Stimulated activated naive CD8-positive, alpha-beta T cell treated with anti-CD3 and anti-CD28 coated beads, Interleukin-15, Interleukin-2, amounts not matched to agents 100 U/mL and 50 U/mL, for 24 hours (primary cell): Measurements from ENCODE around the gene RPS19BP1.
"Not testable (repeated sequence)": the region's sequence is repeated elsewhere in the genome, so short reads cannot be mapped to it uniquely, and the experiment has no call there.

Experiments used
- ATAC-seq: fragments of 150-1000 bp; cut with Tn5 transposase; one replicate; pipeline ENCODE4 v1.10.0; 2021
- DNase-seq: peaks from one replicate; pipeline ENCODE4 v3.0.0; 2021

RPS19BP1 gene

DNA sequence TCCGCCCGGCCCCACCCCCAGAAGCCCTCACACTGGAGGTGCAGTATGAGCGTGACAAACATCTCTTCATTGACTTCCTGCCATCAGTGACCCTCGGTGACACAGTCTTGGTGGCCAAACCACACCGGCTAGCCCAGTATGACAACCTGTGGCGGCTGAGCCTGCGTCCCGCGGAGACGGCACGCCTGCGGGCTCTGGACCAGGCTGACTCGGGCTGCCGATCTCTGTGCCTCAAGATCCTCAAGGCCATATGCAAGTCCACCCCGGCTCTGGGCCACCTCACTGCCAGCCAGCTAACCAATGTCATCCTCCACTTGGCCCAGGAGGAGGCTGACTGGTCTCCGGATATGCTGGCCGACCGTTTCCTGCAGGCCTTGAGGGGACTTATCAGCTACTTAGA is 18.8 kb downstream of the RPS19BP1 start:
- DNase-seq, result no peak
- no peak for ATAC-seq

GRCh38 chr22:39512026-39512425 is 20.5 kb downstream of the RPS19BP1 start:
- DNase-seq (no peak), ATAC-seq (no peak)

DNA sequence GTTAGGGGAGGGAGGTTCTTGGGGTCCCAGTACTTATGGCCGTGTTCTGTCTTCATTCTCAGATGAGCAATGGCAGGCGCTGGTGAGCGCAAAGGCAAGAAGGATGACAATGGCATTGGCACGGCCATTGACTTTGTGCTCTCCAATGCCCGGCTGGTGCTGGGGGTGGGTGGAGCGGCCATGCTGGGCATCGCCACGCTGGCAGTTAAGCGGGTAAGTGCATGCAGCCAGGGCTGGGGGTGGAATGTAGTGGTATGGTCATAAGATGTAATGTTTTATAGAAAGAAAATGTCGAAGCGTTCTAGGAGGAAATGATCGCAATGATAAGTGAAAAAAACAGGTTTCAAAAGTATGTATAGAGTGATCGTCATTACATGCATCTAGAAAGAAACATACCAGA is 21.3 kb downstream of the RPS19BP1 start:
- no peak for ATAC-seq
- DNase-seq, result no peak

DNA sequence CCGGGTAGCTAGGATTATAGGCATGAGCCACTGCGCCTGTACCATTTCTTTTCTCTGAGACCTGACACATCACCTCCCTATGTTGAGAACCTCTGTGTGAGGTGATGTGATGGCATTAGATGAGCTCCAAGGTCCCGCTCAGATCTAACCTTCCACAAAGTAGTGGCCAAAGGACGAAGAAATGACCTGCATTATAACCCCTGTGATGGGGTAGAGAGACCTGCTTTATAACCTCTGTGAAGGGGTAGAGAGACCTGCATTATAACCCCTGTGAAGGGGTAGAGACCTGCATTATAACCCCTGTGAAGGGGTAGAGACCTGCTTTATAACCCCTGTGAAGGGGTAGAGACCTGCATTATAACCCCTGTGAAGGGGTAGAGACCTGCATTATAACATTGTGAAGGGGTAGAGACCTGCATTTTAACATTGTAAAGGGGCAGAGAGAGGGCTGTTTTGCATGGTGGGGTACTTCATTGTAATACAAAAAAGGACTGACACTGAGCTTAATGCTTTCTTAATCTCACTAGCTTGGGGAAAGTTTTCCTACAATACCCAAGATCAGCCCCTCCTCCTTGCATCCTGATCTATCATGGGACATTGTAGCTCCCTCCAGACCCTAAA is 21.9 kb downstream of the RPS19BP1 start:
- DNase-seq, result no peak
- ATAC-seq, result no peak

DNA sequence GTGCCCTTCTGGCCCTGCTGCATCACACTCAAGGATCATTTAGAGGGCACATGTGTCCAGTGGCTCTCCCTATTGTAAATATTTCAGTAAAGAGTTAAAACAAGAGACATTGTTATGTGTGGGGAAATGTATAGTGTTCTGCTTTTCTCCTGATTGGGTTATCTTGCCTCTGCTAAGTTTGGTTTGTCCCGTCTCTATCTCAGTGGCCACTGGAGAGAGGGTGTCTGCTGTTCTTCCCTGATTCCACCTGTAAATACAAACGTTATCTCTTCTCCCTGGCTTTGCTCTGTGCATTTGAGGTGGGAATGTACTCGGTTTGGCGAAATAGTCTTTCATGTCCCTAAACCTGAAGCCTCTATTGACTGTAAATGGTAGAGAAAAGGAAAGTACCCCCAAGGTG is 24.2 kb downstream of the RPS19BP1 start:
- no peak for ATAC-seq

GRCh38 chr22:39507021-39507420 is 25.5 kb downstream of the RPS19BP1 start:
- not testable (repeated sequence) for DNase-seq, ATAC-seq

More for the DNA sequence above, 24.2 kb downstream of the RPS19BP1 start:
- DNase-seq, result no peak

- ATAC-seq (no peak), DNase-seq (no peak)
Observed at GRCh38 chr22:39504071-39504470, 28.5 kb downstream of the RPS19BP1 start.

- DNase-seq (no peak), ATAC-seq (no peak)
Observed at GRCh38 chr22:39503630-39504029, 28.9 kb downstream of the RPS19BP1 start.

GRCh38 chr22:39502789-39503409 is 29.6 kb downstream of the RPS19BP1 start:
- DNase-seq, result no peak

DNA sequence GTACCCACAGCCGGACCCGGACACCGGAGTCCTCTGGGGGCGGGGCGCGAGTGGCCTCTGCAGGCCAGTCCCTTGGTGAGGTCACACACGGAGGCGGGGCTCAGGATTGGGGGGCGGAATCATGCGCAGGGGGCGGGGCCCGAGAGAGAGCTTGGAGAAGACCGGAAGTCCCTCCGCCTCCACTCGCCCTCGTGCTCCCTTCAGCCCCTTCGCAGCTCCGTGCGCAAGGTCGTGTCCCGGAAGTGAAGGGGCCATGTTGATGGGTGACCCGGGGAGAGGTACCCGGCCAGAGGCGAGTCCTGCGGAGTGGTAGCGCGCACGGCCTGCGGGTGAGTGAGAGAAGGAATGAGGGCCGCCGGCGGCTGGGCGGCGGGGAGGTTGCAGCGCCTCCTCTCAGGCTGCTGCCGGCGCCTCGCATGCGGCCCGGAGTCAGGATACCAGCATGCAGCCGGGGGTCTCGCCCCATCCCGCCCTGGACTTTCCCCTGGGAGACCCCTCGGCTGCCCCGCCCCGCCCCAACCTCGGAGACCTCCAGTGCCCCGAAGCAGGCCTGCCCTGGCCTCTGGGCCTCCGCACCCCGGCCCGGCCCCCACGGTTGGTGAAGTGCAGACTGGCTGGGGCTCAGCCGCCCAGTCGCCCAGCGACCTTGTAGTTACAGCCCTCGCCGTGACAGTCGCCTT is 30.3 kb downstream of the RPS19BP1 start, which contains the start of gene MIEF1:
Gene MIEF1, plus strand, starts transcription at position 182 of the 680 bp plus-strand sequence. CDS start 9,005 bp downstream, outside the sequence.
- ATAC-seq (peak; percentile 97), DNase-seq (peak; percentile 97)

More at GRCh38 chr22:39502789-39503409, 29.6 kb downstream of the RPS19BP1 start:
- ATAC-seq, result no peak

DNA sequence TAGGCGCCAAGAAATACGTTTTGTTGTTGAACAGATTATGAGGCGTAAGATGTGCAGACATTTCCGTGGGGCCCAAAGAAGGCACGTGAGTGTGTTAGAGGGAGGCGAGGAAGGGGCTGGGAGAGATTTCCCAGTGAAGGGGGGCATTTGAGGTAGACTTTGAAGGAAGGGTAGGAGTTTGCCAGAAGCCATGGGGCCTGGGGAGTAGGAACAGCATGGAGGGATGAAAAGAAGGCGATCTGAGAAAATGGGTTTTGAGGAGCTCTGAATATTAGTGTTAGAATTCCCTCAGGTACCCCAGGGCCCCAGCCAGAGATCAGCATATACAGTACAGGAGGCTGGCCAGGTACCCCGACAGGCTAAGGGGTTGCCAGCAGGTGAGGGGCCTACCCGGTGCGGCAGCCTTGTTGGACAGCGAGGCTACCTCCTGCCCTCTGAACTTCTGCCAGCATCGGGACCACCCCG is 30.9 kb downstream of the RPS19BP1 start:
- no peak for DNase-seq
- no peak for ATAC-seq

GRCh38 chr22:39500101-39500500 is 32.4 kb downstream of the RPS19BP1 start:
- DNase-seq (no peak), ATAC-seq (no peak)

DNA sequence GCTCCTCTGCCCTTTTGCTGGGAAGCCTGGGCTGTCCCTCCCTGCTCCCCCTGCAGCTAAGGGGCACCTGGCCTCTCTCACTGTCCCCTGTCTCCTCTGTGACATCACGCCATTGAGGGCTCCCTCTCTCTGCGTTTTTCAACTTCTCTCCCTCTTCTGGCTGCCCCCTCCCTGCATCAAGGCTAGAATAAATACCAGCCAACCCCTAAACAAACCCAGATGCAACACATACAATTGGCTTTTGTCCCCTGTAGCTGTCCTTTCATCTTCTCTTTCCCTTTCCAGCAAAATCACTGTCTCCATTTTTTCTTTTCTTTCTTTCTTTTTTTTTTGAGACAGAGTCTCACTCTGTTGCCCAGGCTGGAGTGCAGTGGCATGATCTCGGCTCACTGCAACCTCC is 33.7 kb downstream of the RPS19BP1 start:
- no peak for DNase-seq
- ATAC-seq, result no peak

GRCh38 chr22:39498368-39498767 is 34.2 kb downstream of the RPS19BP1 start:
- ATAC-seq (no peak), DNase-seq (no peak)

- DNase-seq, result no peak
- no peak for ATAC-seq
Observed at GRCh38 chr22:39497429-39497828, 35.1 kb downstream of the RPS19BP1 start.

DNA sequence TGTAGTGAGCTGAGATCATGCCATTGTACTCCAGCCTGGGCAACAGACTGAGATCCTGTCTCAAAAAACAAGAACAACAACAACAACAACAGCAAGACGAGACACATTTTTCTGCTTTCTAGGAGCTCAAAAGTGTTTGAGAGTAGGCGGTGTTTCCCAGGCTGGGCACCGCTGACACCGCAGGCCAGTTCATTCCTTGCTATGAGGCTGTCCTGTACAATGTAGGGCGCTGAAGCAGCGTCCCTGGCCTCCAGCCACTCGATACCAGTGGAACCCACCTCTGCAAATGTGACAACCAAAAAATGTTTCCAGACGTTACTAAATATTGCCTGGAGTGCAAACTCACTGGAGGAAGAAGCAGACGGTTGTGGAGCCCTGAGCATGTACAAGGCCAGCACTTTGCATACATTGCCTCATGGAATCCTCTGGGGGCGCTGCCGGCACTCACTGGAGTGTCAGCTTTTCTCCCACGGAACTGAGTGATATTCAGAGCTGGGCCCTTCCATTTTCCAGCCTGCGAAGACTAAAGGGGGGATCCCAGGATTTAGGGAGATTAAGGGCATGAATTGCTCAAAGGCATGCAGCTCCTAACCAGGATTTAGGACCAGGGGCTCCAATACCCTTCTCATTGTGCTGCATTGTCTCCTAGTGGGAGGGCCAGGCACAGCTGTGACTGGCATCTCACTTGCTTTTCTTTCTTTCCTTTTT is 36.3 kb downstream of the RPS19BP1 start:
- peak; percentile 73 for DNase-seq
- peak; percentile 72 for ATAC-seq

DNA sequence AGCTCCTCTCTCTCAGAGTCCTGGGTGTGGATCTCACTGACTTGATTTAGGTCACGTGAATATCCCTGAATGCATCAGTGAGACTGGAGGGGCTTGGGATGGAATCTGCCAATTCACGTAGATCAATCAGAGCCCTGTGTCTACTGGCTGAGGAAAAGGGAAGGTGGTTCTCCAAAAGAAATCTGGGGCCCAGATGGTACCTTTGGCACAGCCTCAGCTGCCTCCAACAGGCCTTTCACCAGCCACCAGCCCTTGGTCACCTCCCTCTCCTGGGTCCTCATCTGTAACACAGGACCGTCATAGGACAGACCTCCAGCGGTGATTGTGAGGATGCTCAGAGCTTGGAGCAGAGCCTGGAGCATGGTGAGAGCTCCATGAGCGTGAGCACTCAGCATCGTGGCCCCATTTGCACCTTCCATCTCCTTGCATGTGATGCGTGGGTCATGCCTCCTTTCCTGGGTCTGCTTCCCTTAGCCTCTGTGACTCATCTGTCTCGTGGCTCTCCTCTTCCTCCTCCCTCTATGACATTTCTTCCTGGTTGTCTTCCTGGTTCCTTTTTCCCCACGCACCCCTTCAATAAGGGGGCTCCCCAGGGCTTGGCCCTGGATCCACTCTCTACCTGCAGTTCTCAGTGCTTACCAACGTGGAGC is 38.0 kb downstream of the RPS19BP1 start:
- DNase-seq, result no peak
- no peak for ATAC-seq

DNA sequence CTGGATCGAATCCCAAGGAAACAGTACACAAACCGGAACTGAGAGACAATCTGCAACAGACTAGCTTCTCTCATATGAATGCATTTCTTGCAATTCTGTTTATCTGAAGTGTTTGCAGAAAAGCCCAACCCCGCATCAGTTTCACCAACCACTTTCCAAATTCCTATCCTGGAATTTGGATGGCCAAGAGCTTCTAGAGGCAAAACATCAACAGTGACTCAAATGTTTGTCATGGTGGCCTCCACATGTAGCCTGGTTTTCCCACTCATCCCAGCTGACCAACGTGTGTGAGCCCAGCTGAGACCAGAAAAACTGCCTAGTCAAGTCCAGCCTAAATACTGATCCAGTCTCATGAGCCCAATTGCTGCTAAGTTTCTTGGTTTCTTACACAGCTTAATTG is 38.8 kb downstream of the RPS19BP1 start:
- ATAC-seq (no peak), DNase-seq (no peak)

- no peak for DNase-seq
- ATAC-seq, result no peak
Observed at GRCh38 chr22:39492186-39492585, 40.4 kb downstream of the RPS19BP1 start.

- ATAC-seq, result no peak
- no peak for DNase-seq
Observed at GRCh38 chr22:39491696-39492095, 40.9 kb downstream of the RPS19BP1 start.

DNA sequence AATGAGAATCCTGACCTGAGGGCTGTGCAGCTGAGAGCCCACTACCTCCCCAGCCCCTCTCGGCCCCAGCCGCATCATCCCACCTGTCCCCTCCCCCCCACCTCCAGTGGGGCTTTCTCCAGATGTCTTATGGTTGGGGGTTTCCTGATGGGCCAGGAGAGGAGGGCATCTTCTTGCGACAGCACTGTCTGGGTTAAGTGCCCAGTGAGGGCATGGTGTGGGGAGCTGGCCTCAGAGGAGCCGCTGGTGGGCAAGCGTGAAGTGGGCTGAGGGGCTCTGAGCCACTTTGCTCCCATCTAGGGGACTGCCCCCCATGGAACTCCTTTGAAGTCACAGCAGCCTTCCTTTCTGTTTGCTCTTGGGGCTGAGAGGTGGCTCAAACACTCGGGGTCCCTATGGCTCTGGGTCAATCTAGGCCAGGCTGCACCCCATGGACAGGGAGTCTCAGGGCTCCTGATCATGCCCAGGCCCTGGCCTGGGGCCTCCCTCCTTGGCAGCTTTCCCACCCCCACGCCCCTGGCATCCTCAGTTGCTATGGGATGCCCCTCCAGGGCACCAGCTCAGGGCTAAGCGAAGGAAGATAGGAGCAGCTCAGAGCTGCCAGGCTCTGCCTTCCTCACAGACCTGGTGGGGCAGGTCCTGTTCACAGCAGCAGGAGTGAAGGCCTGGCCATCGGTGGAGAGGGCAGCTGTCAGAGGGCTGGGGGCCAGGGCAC is 41.4 kb downstream of the RPS19BP1 start:
- ATAC-seq (no peak), DNase-seq (no peak)
